ENCODE data around the gene UCK1.

- TF ChIP-seq CTCF (IDR thresholded peaks at IDR 0.05 in 2 of 3, conservative IDR thresholded peaks at IDR 0.05 in 1 of 3; ENCODE audit: control insufficient read depth in 2 of 3, extremely low read depth in 1 of 3, insufficient read depth in 1 of 3, low read depth in 3 of 3, low read length in 3 of 3) (no peak), MEF2A (IDR thresholded peaks at IDR 0.05; ENCODE audit: insufficient read depth, low read depth, low read length) (no peak), CREB1 (IDR thresholded peaks at IDR 0.05; ENCODE audit: low read depth) (no peak), ZNF24 (IDR thresholded peaks at IDR 0.05) (no peak), FOXK2 (IDR thresholded peaks at IDR 0.05) (no peak), POLR2A (IDR thresholded peaks at IDR 0.05; ENCODE audit: low read depth, low read length) (no peak), SIN3A (IDR thresholded peaks at IDR 0.05; ENCODE audit: low read depth, low read length) (no peak), ASH2L (IDR thresholded peaks at IDR 0.05; ENCODE audit: borderline replicate concordance, low read depth) (no peak), USF1 (IDR thresholded peaks at IDR 0.05; ENCODE audit: borderline replicate concordance, extremely low read length, insufficient read depth, low read depth, low read length) (no peak), JUND (IDR thresholded peaks at IDR 0.05; ENCODE audit: low read depth, low read length) (no peak)
Observed at GRCh38 chr9:131539223-131539923, 8.3 kb upstream of the UCK1 start.
